ENCODE data around the gene PLIN4.

Gene PLIN4

DNA sequence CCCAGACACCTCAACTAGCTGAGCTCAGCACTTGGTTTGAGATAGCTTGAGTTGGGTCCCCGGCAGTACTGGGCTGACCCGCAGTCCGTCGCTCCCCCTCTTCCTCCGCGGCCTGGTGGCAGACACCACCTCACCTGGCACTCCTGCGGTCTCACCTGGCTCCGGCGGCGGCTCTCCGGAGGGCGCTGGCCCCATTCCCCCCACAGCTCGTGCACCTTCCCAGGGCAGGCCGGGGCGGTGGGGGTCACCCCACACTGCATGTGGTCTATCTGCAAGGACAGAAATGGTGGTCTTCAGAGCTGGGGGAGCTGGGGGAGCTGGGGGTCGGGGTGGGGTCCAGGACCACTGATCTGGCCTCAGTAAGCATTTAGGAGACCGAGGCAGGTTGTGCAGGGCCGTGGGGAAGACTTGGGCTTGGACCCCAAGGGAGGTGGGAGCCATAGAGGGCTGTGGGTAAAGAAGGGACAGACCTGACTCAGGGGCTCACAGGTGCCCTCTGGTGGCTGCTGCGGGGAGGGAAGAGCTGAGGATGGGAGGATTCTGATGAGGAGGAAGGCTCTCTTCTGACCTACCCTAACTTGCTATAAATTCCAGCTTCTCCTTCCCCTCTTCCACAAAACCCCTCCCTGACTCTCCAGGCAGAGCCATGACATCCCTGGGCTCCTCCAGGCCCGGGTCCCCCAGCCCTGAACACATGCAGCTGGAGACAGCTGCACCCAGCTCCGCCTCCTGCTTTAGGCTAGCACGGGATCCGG, 6.7 kb upstream of the PLIN4 start:
- no peak for DNase-seq

DNA sequence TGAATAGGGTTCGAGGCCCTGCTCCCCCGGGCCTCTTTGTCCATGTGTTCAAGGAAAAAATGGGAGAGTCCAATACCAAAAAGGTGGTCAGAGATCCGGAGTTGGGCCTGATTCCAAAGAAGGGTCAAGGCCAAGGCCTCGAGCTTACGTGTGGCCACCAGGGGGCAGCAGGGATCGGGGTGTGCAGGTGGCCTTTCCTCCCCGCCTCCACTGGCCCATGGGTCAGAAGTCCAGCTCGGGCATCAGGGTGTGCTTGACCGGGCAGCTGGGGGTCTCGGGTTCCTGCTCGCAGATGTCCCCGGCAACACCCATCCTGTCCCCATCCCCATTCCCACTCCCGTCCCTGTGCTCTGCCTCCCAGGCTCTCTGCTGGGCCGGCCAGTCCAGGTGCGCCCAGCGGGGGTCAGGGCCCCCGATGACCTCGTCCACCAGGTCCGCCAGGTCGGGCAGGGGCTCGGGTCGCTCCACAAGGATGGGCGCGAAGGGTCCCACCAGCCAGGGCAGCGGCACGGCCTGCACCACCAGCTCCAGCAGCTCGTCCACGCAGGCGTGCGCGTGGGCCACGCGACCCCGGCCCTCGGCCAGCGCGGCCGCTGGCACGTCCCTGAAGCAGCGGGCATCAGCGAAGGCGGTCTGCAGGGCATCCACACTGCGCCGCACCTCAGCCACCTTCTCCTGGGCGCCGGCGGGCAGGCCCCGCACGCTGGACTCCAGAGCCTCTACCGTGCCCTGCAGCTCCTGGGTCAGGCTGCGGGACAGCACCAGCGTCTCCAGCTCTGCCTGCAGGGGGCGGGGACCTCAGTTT, 5.2 kb upstream of the PLIN4 start:
- no peak for DNase-seq

DNA sequence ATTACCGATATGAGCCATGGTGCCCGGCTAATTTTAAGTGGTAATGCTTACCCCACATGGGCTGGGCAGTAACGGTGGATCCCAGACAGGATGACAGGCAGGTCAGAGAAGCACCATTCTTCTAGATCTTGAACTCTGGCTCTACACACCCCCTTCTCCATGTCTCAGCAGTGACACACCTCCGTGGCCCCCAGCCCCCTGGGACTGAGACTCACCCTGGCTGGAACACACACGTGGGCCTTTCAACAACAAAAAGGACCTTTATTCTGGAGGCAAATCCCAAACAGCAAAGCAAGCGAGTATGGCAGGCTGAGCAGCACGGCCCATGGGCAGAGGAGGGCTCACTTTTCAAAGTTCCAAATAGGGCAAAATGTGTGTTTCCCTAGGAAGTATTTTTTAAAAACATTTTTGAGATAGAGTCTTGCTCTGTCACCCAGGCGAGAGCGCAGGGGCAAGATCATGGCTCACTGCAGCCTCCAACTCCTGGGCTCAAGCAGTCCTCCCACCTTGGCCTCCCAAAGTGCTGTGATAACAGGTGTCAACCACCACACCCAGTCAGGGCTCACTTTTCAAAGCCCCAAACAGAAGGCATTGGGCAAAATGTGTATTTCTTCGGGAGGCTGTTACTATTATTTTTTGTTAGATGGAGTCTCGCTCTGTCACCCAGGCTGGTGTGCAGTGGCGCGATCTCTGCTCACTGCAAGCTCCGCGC, 4.2 kb upstream of the PLIN4 start:
- DNase-seq = no peak

DNA sequence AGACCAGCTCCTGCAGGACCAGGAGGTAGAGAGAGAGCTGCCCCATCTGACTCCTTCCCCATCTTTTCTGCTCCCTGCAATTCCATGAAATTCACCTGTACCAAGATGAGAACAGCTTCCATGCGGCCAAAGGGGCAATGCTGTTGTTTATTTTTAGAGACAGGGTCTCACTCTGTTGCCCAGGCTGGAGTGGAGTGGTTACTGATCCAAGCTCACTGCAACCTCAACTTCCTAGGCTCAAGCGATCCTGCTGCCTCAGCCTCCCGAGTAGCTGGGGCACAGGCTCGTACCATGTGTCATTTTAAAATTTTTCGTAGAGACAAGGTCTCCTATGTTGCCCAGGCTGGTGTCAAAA, 3.6 kb upstream of the PLIN4 start:
- DNase-seq = no peak

DNA sequence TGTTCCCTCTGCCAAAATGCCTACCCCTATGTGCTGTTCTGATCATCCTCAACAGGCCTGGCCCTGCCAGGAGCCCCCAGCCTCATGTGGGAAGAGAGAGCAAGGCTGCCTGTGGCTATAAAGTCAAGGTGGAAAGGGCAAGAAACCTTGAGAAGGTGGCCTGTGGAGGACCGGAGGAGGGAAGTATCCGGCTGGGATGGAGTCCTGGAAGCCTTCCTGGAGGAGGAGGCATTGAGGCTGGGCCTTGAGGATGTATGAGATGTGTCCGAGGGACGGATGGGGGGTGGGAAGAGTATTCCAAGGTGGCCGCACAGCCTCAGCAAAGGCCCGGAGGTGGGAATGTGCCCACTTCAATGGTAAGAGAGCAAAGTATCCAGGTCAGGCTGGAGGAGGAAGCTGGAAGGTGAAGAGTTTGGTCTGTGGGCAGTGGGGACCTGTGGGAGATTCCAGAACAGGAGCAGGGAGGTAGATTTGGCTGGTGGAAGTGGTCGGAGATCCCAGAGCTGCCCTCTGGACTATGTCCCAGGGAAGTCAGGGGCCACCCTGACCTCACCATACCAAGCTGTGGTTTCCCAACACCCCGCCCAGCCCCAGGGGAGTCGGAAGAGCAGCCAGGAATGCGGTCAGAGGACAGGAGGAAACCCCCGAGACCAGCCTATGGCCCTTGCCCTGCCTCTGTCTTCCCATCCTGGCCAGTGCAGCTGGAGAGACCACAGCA, 3.0 kb upstream of the PLIN4 start:
- no peak for DNase-seq

DNA sequence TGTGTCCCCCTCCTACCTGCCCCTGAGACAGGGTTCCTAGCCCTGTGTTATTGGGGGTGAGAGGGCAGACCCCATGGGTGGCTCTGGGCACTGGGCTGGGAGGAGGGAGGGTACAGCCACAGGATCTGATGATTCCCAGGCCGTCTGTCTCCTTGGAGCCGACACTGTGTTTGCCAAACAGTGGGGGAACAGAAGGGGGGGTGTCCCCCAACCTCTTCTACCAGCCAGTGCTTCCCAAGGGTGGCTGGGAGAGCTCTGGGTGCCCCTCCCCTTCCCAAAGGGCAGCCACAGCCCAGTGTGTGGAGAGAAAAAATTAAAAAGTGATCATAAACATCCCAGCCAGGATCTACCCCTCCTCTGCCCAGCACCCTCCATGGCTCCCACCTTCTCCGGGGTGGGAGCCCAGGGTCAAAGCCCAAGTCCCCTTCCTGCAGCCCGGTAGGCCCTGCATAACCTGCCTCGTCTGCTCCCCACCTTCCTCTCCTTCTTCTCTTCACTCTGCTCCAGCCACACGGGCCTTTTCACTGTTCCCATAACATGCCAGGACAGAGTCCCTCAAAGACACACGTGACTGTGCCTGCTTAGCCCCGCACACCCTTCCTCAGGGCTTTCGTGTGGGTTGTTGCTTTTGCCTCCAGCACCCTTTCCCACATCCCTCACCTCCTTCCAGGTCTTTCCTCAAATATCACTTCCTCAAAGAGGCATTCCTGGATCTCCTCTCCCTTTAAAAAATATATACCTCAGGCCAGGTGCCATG, 1.4 kb upstream of the PLIN4 start:
- DNase-seq = no peak

DNA sequence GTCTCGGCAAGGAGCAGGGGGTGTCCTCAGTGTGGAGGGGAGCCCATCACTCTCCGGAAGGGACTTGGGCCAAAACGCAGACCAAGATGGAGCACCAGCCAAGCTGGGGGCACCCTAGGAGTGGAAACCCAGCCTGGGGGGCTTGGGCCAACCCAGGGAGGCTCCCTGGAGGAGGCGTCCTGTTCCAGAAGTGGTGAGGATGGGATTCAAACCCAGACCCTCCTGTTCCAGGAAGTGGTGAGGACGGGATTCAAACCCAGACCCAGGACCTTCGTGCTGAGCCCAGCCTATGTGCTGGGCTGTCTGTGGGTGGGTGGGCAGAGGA, 848 bp upstream of the PLIN4 start:
- no peak for DNase-seq

DNA sequence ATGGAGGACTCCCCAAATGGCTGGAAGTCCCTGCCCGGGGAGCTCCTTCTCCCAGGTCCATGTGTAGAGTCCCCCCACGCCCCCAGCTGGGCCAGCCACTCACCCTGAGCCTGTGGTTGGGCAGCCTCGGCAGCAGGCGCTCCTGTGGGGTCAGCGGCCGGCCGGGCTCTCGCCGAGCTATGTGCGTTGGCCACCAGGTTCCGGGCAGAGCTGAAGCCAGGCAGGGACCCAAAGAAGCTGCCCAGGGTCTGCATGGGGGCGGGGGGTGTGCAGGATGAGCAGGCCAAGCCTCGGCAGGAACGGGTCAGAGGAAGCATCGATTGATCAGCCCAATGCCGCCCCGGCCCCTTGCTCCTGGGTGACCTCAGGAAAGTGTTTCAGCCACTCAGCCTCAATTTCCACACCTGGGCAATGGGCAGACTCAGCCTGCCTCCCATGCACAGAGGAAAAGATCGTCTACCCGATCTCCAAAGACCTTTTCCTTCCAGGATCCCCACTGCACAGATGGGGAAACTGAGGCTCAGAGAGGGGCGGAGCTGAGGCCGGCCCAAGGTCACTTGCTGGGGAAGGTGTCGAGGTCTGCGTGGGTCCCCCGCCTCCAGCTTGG, 732 bp downstream of the PLIN4 start:
- no peak for DNase-seq

DNA sequence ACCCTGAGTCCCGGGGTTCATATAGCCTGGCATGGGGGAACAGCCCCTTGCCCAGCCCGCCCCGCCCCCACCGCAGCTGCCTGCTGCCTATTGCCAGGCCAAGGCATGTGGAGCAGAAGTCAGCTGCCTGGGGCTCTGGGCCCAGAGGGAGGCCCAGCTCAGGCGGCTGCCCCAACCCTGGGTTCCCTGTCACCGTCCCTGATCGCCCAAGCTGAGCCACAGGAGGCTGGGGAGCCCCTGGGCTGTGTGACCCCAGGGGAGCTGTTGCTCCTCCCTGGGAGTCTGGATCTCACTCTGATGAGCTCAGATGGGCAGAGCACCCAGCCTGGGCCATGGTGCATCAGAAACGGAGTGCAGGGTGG, 1.4 kb downstream of the PLIN4 start:
- DNase-seq = no peak

DNA sequence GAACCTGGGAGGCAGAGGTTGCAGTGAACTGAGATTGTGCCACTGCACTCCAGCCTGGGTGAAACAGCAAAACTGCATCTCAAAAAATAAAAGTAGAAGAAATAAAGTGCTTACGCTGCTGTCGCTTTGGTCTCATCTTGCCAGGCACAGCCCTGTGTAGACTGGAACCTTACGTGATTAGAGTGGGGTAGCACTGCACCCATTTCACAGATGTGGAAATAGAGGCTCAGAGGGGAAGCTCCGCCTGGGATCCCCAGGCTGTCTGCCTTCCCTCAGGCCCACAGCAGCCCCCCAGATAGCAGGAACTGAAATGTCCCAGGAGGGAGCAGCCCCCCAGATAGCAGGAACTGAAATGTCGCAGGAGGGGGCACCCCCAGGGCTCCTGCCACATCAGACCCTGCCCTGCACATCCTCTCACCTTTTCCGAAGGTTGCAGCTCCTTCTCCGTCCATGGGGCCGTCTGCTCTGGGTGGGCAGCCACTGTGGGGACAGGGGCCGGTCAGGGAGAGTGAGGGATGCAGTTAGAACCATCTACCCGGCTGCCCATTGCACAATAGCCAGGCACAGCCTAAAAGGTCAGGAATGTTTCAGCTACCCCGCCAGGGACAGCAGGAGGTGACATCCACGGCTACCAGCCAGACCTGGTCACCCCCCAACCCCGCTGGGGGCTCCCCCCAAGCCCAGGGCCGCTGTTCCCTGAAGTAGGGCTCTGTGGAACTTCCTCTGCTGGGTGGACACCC, 1.9 kb downstream of the PLIN4 start:
- no peak for DNase-seq

DNA sequence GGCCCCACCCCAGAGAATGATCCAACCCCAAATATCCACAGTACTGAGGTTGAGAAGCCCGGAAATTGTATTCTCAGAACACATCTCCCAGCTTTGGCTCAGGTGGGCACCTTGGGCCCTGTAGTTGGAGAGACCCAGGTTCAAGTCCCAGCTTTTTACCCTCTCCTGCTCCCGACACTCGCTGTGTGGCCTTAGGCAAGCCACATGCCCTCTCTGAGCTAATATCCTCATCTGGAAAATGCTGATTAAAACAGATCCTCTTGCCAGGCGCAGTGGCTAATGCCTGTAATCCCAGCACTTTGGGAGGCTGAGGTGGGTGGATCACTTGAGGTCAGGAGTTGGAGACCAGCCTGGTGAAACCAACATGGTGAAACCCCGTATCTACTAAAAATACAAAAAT, 2.6 kb downstream of the PLIN4 start:
- no peak for DNase-seq

DNA sequence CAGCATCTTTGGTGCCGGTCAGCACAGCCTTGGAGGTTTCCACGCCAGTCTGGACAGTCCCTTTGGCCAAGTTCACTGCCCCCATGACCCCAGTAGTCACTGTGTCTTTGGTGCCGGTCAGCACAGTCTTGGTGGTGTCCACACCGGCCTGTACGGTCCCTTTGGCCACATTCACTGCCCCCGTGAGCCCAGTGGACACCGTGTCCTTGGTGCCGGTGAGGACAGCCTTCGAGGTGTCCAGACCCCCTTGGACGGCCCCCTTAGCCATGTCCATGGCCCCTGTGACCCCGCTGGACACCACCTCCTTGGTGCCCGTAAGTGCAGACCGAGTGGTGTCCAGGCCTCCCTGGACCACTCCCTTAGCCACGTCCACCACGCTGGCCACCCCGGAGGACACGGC, 5.0 kb downstream of the PLIN4 start:
- DNase-seq = no peak

DNA sequence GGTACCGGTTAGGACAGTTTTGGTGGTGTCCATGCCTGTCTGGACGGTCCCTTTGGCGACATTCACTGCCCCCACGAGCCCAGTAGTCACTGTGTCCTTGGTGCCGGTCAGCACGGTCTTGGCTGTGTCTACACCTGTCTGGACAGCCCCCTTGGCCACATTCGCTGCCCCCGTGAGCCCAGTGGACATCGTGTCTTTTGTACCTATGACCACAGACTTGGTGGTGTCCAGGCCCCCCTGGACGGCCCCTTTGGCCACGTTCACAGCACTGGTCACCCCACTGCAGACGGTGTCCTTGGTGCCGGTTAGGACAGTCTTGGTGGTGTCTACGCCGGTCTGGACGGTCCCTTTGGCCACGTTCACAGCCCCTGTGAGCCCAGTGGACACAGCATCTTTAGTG, 6.2 kb downstream of the PLIN4 start:
- no peak for DNase-seq

DNA sequence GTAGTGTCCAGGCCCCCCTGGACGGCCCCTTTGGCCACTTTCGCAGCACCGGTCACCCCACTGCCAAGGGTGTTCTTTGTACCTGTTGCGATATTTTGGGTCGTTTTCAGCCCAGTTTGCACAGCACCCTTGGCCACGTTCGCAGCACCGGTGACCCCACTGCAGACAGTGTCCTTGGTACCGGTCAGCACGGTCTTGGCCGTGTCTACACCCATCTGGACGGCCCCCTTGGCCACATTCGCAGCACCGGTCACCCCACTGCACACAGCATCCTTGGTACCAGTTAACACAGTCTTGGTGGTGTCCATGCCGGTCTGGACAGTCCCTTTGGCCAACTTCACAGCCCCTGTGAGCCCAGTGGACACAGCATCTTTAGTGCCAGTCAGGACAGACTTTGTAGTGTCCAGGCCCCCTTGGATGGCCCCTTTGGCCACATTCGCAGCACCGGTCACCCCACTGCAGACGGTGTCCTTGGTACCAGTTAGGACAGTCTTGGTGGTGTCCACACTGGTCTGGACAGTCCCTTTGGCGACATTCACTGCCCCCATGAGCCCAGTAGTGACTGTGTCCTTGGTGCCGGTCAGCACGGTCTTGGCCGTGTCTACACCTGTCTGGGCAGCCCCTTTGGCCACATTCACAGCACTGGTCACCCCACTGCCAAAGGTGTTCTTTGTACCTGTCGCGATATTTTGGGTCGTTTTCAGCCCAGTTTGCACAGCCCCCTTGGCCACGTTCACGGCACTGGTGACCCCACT, 6.8 kb downstream of the PLIN4 start:
- no peak for DNase-seq

DNA sequence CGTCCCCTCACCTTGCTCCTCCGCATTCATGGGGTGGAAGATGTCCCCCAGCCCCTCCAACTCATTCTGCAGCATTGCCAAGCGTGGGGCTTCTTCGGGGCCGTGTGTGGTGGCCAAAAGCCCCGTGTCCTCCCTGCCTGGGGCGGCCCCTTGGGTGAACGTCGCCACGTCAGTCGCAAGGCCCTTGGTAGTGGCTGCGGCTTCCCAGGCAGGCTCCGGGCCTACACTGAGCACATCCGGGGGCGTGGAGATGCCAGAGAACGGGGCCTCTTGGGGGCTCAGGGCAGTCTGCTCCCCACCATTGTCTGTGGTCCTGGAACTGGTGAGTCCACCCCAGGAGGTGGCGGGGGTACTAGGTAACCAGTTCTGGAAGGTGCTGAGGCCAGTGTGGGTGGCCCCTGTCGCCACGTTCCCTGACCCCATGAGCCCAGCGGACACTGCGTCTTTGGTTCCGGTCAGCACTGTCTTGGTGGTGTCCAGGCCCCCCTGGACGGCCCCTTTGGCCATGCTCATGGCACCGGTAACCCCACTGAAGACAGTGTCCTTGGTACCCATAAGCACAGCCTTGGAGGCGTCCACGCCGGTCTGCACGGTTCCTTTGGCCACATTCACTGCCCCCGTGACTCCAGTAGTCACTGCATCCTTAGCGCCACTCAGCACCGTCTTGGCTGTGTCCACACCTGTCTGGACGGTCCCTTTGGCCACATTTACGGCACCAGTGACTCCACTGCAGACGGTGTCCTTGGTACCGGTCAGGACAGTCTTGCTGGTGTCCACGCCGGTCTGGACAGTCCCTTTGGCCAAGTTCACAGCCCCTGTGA, 7.6 kb downstream of the PLIN4 start:
- no peak for DNase-seq

DNA sequence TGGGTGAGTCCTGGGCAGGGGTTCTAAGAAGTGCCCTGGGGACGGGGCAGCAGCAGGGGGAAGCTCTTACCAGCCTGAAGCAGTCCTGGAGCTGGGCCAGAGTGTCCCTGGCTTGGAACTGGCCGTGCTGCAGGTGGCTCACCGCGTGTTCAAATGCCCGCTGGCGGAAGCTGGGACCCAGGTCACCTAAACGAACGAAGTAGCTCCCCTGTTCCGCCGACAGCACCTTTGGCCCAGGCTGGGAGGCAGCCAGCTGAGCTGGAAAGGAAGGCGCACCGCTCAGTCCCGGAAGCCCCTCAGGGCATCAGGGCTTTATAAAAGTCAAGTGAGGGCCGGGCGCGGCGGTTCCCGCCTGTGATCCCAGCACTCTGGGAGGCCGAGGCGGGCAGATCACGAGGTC, 9.6 kb downstream of the PLIN4 start:
- DNase-seq = no peak

DNA sequence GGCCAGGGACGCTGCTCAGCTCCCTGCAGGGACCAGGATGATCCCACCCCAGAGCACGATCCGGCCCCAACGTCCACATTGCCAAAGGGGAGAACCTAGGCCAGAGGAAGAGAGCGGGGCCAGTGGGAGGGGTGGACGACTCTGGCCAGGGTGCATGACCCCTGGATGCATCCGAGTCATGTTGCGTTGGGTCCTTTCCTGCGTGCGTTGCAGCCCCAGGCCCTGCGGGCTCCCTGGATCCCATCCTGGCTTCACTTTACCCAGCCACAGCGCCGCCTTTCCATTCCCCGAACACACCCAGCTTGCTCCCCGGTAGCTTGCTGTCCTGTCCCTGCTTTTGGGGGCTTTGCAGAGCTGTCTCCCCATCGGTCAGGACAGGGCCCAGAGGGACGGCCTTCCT, 10.5 kb downstream of the PLIN4 start:
- DNase-seq = no peak

DNA sequence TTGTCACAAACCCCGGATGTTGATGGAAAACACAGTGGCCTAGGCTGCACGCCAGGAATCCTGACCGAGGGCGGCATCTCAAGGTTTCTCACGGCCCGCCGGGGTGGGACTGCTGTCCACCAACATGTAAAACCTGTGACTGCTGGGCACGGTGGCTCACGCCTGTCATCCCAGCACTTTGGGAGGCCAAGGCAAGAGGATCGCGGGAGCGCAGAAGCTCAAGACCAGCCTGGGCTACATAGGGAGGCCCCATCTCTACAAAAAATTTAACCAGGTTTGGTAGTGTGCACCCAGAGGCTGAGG, 11.2 kb downstream of the PLIN4 start:
- DNase-seq = no peak

DNA sequence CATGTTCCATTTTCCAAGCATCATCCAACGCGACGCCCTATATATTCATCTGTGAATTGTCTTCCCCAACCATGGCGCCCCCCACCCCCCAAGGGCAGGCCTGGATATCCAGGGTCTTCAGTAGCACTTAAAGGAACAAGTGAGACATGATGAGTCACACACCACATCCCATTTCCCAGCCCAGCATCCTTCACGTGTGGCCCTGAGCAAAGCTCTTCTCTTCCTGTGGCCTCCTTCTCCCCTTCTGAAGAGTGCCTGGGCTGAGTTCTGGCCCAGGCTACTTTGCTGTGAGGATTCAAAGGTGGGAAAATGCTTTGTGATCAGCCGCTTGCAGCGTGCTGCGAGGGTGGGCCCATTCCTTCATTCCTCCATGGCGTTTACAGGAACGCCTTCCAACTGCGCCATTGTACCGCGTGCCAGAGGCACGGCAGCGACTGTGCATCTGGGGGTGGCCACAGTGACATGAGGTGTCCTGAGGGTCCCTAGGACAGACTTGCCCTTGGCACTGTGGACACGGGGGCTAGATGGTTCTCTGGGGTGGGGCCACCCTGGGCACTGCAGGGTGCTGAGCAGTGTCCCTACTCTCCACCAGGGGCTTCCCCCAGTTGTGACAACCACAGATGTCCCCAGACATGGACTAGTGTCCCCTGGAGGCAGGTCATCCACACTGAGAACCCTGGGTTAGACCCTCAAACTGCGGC, 11.7 kb downstream of the PLIN4 start:
- DNase-seq = no peak

Measured in left hindlimb (tissue), 1 donor.